Loucy (cell line): ENCODE data around the gene KCNJ6.

Source experiments
- H2AFZ ChIP-seq: fragments of 200-600 bp; sonication (generic); 2 replicates; pipeline ENCODE4 v1.6.0; 2016; ENCODE audit warnings: antibody characterized with exemption, mild to moderate bottlenecking, low read length, moderate library complexity
- H3F3A ChIP-seq: fragments of 200-600 bp; 2 replicates; pipeline ENCODE4 v1.6.0; 2016; ENCODE audit warnings: antibody characterized with exemption, low read depth, mild to moderate bottlenecking
- H3K27me3 ChIP-seq: fragments of 200-600 bp; sonication (generic); 2 replicates; pipeline ENCODE4 v1.6.1; 2014; ENCODE audit warnings: low read length, mild to moderate bottlenecking; ENCODE audit not compliant: insufficient read depth, poor library complexity, severe bottlenecking
- H3K36me3 ChIP-seq: fragments of 200-600 bp; sonication (generic); 2 replicates; pipeline ENCODE4 v1.6.1; 2016; ENCODE audit warnings: low read length; ENCODE audit not compliant: insufficient read depth
- H3K4me1 ChIP-seq: fragments of 200-600 bp; sonication (generic); 2 replicates; pipeline ENCODE4 v1.5.1; 2014; ENCODE audit warnings: low read length, mild to moderate bottlenecking; ENCODE audit not compliant: insufficient read depth, poor library complexity, severe bottlenecking
- H3K4me2 ChIP-seq: fragments of 200-600 bp; sonication (generic); 2 replicates; pipeline ENCODE4 v1.6.0; 2014; ENCODE audit warnings: antibody characterized with exemption, low read length, low read depth, mild to moderate bottlenecking; ENCODE audit not compliant: poor library complexity, severe bottlenecking
- H3K4me3 ChIP-seq: fragments of 200-600 bp; sonication (generic); 2 replicates; pipeline ENCODE4 v1.5.1; 2014; ENCODE audit warnings: low read length, mild to moderate bottlenecking, mixed read lengths; ENCODE audit not compliant: poor library complexity, severe bottlenecking
- H3K79me2 ChIP-seq: fragments of 200-600 bp; sonication (generic); 2 replicates; pipeline ENCODE4 v1.6.1; 2014; ENCODE audit warnings: low read length; ENCODE audit not compliant: insufficient read depth
- H3K9ac ChIP-seq: fragments of 200-600 bp; sonication (generic); 2 replicates; pipeline ENCODE4 v1.6.0; 2014; ENCODE audit warnings: mild to moderate bottlenecking, low read depth, low read length, moderate library complexity; ENCODE audit not compliant: poor library complexity, severe bottlenecking
- H3K9me2 ChIP-seq: fragments of 200-600 bp; sonication (generic); replicated peaks from 2 replicates; pipeline ENCODE4 v1.6.1; 2016; ENCODE audit warnings: low read depth, low read length, mixed read lengths
- H3K9me3 ChIP-seq: fragments of 200-600 bp; sonication (generic); 2 replicates; pipeline ENCODE4 v1.6.1; 2014; ENCODE audit warnings: mild to moderate bottlenecking, antibody characterized with exemption, low read length, low read depth; ENCODE audit not compliant: insufficient read depth
- H4K20me1 ChIP-seq: fragments of 200-600 bp; sonication (generic); 2 replicates; pipeline ENCODE4 v1.6.0; 2014; ENCODE audit warnings: antibody characterized with exemption, low read length, mild to moderate bottlenecking; ENCODE audit not compliant: insufficient read depth, poor library complexity, severe bottlenecking
- EZH2phosphoT487 ChIP-seq: fragments of 200-600 bp; IDR thresholded peaks from 2 replicates; pipeline ENCODE4 v1.6.1; 2018; ENCODE audit warnings: antibody characterized with exemption, mild to moderate bottlenecking, moderate library complexity, borderline replicate concordance
- TF ChIP-seq, protein P1 (sequence below): fragments of 200-600 bp; sonication (generic); conservative IDR thresholded peaks from 2 replicates; pipeline ENCODE4 v1.5.1; 2014; ENCODE audit warnings: mild to moderate bottlenecking, antibody characterized with exemption, low read length

Gene KCNJ6

DNA sequence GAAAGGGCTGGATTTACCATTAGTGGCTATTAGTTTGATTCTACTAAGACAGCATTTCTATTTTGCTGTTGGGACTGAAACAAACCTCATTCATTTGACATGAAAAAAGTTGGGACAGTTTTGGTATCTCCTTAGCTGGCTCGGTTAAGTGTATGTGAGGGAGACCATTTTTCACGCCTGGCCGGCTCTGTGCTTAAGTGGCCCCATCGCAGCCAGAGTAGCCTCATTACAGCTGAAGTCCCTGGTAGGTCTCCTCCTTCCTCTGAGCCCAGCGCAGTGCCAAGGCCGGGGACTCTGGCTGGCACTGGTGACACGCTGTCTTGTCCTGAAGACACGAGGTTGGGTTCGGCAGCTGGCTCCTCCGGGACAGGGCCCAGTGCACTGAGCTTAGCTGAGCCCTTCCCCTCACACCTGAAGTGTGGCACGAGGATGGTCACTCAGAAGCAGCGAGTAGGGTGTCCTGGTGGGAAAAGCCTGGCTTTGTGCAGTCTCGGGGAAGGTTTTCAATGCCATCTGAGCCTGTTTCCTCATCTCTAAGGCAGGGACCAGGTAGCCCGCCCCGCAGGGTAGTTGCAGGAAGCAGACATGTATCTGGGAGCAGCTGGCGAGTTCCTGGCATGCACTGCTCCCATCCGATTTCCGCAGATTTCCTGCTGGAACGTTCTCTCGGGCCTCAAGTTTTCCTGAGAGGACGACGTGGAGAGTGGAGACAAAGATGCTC lies 353.2 kb downstream of the KCNJ6 start:
- Histone ChIP-seq H3F3A (no peaks in the 10 kb centered on the region), H4K20me1 (no peaks in the 10 kb centered on the region), H3K27me3 (no peaks in the 10 kb centered on the region), H3K4me2 (peak overlapping the region; percentile 89), H2AFZ (peak overlapping the region; percentile 90), H3K9ac (peak overlapping the region; percentile 77), H3K4me1 (peaks cover 20% of the 10 kb centered on the region), H3K79me2 (peaks cover 6% of the 10 kb centered on the region; the same call in 1 of the 2 replicates), H3K36me3 (no peaks in the 10 kb centered on the region), H3K9me3 (no peaks in the 10 kb centered on the region), H3K9me2 (no peaks in the 10 kb centered on the region), H3K4me3 (peak overlapping the region; percentile 81)
- TF ChIP-seq EZH2phosphoT487 = no peak
- TF ChIP-seq, protein P1, sequence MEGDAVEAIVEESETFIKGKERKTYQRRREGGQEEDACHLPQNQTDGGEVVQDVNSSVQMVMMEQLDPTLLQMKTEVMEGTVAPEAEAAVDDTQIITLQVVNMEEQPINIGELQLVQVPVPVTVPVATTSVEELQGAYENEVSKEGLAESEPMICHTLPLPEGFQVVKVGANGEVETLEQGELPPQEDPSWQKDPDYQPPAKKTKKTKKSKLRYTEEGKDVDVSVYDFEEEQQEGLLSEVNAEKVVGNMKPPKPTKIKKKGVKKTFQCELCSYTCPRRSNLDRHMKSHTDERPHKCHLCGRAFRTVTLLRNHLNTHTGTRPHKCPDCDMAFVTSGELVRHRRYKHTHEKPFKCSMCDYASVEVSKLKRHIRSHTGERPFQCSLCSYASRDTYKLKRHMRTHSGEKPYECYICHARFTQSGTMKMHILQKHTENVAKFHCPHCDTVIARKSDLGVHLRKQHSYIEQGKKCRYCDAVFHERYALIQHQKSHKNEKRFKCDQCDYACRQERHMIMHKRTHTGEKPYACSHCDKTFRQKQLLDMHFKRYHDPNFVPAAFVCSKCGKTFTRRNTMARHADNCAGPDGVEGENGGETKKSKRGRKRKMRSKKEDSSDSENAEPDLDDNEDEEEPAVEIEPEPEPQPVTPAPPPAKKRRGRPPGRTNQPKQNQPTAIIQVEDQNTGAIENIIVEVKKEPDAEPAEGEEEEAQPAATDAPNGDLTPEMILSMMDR = no peak

DNA sequence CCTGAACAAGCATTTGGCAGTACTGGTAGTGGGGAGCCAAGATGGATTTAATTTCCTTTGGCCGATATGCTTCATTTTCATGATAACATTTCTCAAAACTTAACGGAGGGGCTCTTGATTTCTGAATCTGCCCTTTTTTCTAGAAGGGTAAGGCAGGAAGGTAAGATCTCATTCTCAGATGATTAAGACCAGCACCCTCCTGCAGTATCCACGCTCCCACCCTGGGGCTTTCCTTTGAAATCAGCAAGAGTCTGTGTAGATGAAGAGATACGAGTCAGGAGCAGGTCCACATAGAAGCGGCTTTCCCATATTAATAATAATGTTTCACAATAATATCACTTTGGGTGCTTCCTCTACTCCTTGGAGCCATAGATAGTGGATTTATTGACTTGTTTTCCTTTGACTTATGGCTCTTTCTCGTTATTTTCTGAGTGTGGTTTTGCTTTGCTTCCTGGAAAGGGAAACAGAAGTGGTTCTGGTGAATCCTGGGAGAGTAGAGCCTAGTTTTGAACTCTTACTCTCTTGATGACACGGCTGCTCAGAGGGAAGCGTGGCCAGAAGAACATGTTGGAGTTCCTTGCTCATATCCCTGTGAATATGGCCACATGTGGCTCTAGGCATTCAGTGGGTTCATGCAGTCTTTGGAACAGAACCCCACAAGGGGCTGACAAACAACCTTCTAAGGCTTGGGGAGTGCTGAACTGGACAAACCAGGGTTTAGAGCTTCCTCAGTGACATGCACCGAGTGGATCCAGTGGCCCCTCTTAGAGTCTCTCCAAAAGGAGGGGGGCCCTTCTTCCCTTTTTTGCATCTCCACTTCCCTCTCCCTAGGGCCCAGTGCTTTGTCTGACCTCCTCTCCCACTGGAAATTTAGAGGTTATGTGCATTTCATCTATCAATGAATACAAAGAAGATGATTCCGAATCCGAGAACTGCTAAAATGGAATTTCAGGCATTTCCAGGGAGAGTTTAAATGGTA lies 354.0 kb downstream of the KCNJ6 start:
- Histone ChIP-seq H3K4me1 (peaks cover 20% of the 10 kb centered on the region), H3K9ac (peak overlapping the region; percentile 77), H3K4me2 (peak overlapping the region; percentile 89), H3K4me3 (peak overlapping the region; percentile 81), H3K79me2 (peaks cover 6% of the 10 kb centered on the region; the same call in 1 of the 2 replicates), H3F3A (no peaks in the 10 kb centered on the region), H3K36me3 (no peaks in the 10 kb centered on the region), H3K9me2 (no peaks in the 10 kb centered on the region), H2AFZ (no peak overlapping the region), H3K27me3 (no peaks in the 10 kb centered on the region), H3K9me3 (no peaks in the 10 kb centered on the region), H4K20me1 (no peaks in the 10 kb centered on the region)
- no peak for TF ChIP-seq EZH2phosphoT487
- TF ChIP-seq, protein P1 = no peak

DNA sequence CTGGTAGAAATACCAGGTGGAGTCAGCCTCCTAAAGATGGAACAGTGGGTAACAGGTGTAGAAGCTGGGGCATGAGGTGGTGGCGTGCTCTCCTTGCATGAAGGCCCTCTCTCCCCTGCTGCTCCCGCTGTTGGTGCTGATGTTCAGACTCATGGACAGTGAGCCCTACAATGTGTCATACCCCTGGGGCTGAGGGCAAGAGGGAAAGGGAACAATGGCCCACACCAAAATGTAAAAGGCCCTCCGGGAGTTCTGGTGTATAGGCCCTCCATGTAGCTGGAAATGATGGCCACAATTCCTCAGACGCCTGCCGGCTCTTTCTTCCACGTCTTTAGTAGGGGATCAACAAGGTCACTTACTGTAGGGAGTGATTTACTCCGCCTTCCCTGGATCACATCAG lies 354.8 kb downstream of the KCNJ6 start:
- Histone ChIP-seq H3K4me3 (no peak overlapping the region), H3K4me2 (no peak overlapping the region), H3K9me3 (no peaks in the 10 kb centered on the region), H2AFZ (no peak overlapping the region), H4K20me1 (no peaks in the 10 kb centered on the region), H3K9me2 (no peaks in the 10 kb centered on the region), H3K79me2 (peaks cover 6% of the 10 kb centered on the region; the same call in 1 of the 2 replicates), H3K27me3 (no peaks in the 10 kb centered on the region), H3K4me1 (peaks cover 20% of the 10 kb centered on the region), H3F3A (no peaks in the 10 kb centered on the region), H3K9ac (no peak overlapping the region), H3K36me3 (no peaks in the 10 kb centered on the region)
- TF ChIP-seq, protein P1 = no peak
- no peak for TF ChIP-seq EZH2phosphoT487
